HG03139 (cell line): Measurements from ENCODE around the gene CCDC177.

Experiments
- ATAC-seq: cut with Tn5 transposase; IDR thresholded peaks from one replicate; pipeline ENCODE4 v1.9.1; 2021; ENCODE audit not compliant: unreplicated experiment

Gene CCDC177

DNA sequence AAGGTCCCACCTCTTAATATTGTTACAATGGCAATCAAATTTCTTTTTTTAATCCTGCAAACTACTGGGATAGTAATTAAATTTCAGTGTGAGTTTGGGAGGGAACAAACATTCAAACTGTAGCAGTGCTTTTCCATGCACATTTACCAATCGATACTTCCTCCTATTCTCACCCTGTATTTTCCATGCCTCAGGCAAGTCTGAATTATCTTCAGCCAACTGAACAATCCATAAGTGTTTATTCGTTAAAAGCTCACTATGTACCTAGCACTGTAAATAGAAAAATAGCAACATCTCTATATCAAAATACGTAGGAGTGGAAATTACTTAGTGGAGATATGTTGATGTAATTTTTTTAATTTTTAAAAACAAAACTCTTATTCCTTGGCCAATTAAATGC is 43.5 kb downstream of the CCDC177 start:
- ATAC-seq: no peak

DNA sequence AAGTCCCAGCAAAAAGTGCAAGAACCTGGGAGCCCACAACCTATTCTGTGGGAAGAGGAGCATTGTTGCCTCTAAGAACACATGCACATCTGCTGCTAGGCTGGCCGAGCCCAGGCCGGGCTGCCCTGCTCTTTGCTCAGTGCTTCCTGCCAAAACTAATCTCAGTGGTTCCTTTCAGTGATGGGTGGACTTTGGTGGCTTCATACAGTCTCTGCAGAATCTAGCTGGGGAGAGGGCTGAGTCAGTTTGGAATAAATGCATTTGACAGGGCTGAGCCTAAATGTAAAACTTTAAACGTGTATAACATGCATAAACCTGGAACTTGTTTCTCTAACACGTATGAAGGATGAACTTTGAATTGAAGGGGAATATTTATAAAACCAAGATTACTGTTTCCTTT is 44.6 kb downstream of the CCDC177 start:
- ATAC-seq: no peak

DNA sequence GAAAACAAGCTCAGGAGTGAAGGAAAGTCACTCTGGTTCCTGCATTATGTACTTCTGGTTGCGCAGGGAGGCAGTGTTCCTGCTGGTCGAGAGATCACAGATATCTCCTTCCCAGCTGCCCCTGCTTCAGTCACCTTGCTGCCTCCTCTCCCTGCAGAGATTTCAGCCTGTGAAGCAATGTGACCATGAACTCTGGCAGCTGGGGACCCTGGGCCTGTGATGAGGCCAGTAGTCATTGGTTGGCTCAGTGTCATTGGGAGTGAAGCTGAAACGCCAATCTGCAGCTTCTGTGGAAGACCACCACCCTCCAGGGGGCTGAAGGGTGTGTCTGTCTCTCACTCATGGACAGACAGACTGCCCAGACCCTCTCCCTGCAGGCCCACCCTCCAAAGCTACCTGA is 45.1 kb downstream of the CCDC177 start:
- no peak for ATAC-seq

DNA sequence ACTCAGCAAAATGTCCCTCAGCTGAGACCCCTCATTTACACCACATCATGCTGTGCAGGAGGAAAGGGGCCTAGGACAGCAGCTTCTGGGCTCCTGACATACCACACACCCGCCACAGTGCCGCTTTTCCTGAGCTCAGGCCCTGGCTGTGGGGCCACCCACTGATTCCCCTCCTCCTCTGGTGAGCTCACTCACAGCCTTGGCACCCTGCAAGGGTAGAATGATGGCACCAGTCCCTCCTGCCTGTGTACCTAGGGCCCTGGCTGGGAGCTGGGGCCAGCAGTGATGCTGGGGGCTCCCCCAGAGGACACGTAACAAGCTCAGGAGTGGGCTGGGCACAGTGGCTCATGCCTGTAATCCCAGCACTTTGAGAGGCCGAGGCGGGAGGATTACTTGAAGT is 45.7 kb downstream of the CCDC177 start:
- no peak for ATAC-seq

DNA sequence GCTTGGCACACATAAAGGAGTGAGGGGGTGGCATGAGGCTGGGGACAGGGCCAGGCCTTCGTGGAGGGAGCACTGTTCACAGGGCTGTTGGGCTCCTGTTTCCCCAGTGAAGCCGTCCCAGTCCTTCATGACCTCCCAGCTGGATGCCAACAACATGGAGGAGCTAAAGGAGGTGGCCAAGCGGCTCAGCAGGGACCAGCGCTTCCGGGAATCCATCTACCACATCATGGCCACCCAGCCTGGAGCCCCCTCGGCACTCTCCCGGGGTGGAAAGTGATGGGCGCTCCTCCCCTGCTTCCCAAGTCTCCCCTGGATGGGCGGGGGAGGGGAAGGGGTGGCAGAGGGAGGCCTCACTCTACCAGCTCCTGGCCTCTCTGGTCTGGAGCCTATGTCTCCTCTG is 46.5 kb downstream of the CCDC177 start:
- ATAC-seq: no peak

DNA sequence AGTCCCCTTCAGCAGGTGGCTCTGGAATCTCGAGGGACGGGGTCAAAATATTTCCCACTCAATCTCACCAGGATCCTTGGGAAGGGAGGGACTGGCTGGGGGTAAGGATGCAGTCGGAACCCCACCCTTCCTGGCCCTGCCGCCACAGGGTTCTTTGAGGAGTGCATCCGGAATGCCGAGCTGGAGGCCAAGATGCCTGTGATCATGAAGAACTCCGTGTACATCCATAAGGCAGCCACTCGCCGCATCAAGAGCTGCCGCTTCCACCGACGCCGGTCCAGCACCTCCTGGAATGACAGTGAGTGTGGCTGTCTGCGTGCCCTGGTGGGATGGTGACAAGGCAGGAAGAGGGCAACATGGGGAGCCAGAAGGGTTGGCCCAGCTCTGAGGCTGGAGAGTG is 47.0 kb downstream of the CCDC177 start:
- ATAC-seq: no peak

DNA sequence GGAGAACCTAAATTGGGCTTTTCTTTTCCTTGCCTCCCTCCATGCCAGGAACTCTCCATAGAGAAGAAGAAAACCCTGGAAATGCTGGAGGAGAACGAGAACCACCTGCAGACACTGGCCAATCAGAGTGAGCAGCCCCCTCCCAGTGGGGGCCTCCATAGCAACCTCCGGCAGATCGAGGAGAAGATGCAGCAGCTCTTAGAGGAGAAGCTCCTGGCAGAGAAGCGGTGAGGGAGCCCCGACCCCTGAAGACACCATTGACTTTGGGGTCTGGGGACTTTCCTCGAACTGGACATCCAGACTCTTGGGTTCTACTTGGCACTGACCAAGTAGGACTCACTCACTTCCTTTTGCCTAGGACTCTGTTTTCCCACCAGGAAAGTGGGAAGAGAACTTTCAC is 48.8 kb downstream of the CCDC177 start:
- no peak for ATAC-seq

DNA sequence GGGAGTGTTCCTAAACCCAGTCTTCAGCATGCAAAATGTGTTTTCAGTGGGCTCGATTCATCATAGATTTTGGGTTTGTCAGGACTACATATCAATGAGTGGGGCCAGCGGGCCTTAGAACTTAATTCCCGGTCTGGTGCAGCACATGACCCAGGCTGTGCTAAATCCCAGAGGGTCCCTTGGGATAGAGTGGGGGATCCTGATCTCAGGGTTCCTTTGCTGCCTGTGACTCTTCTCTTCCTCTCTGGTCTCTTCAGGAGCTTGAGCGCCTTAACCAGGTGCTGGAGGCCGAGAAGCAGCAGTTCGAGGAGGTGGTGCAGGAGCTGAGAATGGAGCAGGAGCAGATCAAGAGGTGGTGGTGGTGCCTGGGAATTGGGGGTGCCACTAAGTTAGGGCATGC is 52.6 kb downstream of the CCDC177 start:
- no peak for ATAC-seq
